Measurements from ENCODE around the gene RGMB.

RGMB gene

GRCh38 chr5:98785244-98785643 lies 11.8 kb downstream of the RGMB start:
- no peak for DNase-seq (ENCODE audit: low read depth in 3 of 3)

DNA sequence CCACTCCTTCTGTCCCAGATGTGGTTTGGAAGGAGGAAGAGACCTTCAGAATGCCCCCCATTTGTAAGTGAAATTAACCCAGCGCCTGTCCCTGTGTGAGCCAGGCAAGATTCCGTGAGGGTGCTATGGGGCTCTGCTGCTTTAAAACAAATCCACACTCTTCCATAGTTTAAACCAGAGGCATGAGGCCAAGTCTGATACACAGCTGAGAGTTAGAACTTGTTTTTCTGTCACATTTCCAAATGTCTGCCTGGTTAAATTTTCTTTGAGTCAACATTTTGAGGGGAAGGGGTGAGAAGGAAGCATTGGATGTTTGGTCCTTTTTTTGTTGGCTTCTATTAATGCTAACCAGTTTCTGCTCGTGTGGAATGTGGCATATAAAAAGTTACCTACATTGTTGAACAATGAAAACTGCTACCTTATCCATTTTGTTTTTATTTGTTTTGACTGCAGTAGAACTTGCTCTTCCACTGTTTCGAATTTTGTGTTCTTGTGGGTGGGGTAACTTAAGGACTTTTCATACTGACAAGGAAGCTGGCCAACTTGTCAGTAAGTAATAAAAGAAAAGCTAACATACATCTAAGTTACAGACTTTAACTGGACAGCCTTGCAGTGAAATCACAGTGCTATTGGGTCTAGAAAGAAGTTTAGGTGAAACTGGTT lies 12.9 kb downstream of the RGMB start:
- no peak for DNase-seq (ENCODE audit: low read depth in 3 of 3)

GRCh38 chr5:98787131-98787719 lies 13.8 kb downstream of the RGMB start:
- no peak for DNase-seq (ENCODE audit: low read depth in 3 of 3)

DNA sequence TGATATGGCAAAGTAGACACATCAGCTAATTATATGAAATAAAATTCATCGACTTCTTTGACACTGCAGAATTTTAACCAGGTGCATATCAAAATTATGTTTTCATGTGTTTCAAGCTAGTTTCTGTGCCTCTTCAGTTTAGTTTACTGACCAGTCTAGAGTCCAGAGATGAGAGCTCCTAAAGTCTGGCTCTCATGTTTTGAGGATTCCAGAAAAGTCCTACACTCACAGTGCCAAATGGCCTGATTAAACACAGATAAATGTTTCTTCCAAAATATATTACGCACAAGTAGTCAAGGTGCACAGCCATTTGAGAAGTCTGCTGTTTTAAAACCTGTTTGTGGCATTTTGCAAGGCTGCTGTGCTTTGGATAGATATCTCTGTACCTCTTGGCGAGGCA lies 15.6 kb downstream of the RGMB start:
- no peak for DNase-seq (ENCODE audit: low read depth in 3 of 3)

GRCh38 chr5:98791001-98791519 lies 17.6 kb downstream of the RGMB start:
- no peak for DNase-seq (ENCODE audit: low read depth in 3 of 3)

DNA sequence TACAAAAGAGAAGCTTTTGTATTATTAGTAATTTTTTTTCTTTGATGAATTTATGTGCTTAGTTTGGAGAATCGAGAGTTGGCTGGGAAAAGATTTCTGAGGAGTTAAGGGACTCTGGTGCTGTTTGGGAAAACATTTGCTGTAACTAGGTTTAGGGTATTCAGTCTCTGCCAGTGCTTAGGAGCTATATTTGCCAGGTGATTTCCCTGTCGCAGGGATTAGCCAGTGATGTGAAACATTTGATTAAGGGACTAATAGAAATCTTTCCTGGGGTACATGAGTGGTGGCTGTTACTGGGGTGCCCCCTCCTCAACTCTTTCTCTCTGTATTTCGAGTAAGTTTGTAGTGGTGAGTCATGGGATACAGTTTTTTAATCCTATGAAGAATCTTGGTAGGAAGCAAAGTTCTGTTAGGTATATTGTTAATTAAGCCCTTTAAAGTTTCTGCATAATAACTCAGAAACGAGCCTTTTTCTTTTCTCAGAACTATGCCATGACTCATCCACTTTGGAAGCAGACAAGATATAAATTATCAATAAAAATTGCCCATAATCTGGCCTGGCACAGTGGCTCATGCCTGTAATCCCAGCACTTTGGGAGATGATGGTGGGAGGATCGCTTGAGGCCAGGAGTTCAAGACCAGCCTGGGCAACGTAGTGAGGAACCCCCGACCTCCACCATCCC lies 18.6 kb downstream of the RGMB start:
- DNase-seq (ENCODE audit: low read depth in 3 of 3): no peak

DNA sequence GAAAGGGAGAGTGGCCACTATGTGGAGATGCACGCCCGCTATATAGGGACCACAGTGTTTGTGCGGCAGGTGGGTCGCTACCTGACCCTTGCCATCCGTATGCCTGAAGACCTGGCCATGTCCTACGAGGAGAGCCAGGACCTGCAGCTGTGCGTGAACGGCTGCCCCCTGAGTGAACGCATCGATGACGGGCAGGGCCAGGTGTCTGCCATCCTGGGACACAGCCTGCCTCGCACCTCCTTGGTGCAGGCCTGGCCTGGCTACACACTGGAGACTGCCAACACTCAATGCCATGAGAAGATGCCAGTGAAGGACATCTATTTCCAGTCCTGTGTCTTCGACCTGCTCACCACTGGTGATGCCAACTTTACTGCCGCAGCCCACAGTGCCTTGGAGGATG lies 19.8 kb downstream of the RGMB start:
- no peak for DNase-seq (ENCODE audit: low read depth in 3 of 3)

GRCh38 chr5:98794001-98794400 lies 20.5 kb downstream of the RGMB start:
- DNase-seq (ENCODE audit: low read depth in 3 of 3): no peak

GRCh38 chr5:98794414-98795080 lies 21.1 kb downstream of the RGMB start:
- no peak for DNase-seq (ENCODE audit: low read depth in 3 of 3)

- DNase-seq (ENCODE audit: low read depth in 3 of 3): no peak
These were observed 21.8 kb downstream of the RGMB start for GRCh38 chr5:98795243-98795642.

DNA sequence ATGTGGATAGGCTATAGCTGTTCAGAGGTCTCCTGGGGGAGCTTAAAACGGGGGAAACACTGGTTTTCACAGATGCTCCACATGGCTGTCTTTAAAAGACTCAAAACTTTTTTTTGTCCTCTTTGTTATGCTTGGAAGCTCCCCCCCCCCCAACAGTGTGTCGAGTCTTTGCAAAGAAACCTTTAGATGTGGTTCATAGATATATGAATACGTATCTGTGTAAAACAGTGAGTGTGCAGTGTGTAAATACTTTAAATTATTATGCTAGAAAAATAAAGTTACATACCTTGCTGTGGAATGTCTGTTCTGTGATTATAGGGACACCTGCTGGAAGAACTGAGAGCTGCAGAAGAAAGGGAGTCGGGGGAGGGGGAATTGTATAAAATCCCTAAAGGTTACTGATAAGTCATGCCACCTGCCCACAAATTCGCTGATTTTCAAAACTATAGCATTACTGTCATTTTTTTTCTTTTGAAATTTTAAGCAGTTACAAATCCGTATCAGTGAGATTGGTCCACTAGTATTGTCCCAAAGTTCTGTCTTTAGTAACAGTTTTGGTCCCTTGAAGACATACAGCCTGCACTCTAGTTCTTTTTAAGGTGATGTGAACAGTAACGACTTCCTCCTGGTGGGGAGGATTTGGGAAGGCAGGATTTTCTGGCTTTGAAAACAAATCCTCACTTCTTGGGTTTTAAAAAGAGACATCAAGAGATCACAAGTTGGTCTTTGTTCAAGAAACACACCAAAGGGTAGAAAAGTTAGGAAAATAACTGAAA lies 22.9 kb downstream of the RGMB start:
- DNase-seq (ENCODE audit: low read depth in 3 of 3): peak in 2 of 3 experiments; percentile 34 to 35

DNA sequence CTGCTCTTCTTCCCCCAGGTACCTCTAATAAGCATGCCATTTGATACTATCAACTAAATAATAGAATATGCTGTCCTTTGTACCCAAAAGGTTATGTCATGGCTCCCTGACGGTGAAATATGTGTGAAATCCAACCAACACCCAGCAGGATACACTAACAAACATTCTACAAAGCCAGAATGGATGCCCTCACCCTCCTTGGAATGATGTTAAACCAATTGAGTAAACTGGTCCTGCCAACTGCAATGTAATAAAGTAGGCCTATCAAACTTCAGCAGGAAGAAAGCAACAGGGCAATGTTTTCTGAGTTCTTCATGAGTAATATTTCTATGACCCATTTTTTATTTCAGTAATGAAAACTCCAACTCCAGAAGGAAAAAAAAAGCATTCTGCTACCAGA lies 24.9 kb downstream of the RGMB start:
- no peak for DNase-seq (ENCODE audit: low read depth in 3 of 3)

GRCh38 chr5:98798847-98799246 lies 25.4 kb downstream of the RGMB start:
- DNase-seq (ENCODE audit: low read depth in 3 of 3): no peak

GRCh38 chr5:98804066-98804465 lies 30.6 kb downstream of the RGMB start:
- no peak for DNase-seq (ENCODE audit: low read depth in 3 of 3)

GRCh38 chr5:98805070-98805469 lies 31.6 kb downstream of the RGMB start:
- DNase-seq (ENCODE audit: low read depth in 3 of 3): no peak

DNA sequence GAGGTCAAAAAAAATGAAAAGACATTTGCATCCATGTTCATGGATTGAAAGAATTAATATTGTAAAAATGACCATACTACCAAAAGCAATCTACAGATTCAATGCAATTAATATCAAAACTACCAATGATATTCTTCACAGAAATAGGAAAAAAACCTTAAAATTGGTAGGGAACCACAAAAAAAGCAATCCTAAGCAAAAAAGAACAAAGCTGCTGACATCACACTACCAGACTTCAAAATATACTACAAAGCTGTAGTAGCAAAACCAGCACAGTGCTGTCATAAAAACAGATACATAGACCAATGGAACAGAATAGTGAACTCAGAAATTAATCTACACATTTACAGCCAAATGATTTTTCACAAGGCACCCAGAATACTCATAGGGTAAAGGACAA lies 34.3 kb downstream of the RGMB start:
- no peak for DNase-seq (ENCODE audit: low read depth in 3 of 3)

- no peak for DNase-seq (ENCODE audit: low read depth in 3 of 3)
These were observed 36.7 kb downstream of the RGMB start for GRCh38 chr5:98810206-98810605.

GRCh38 chr5:98813755-98814154 lies 40.3 kb downstream of the RGMB start:
- DNase-seq (ENCODE audit: low read depth in 3 of 3): no peak

DNA sequence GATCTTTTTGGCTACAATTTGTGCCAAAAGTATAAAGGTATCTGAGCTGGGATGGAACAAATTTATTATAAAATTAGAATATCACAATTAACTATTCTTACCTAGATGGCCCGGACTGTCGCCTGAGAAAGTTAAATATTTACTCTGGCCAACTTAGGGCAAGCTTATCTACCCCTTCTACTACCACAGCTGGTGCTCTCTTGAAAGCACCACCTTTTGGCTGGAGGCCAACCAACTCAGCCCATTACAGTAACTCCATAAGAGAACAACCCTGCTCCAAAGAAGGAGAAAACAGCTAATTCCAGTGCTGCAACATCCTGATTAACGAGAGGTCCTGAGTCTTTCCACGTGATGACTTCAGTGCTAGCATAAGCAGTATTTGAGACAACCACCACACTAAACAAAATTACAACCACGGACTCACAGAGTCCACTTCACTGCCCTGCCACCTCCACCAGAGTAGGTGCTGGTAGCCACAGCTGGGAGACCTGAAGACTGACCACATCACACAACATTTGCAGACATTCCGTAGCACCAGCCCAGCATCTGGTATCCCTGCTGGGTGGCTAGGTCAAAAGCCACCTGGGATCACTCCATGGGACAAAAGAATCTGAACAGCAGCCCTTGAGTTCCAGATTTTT lies 43.2 kb downstream of the RGMB start:
- no peak for DNase-seq (ENCODE audit: low read depth in 3 of 3)

GRCh38 chr5:98825582-98826375 lies 52.3 kb downstream of the RGMB start:
- no peak for DNase-seq (ENCODE audit: low read depth in 3 of 3)

All from stimulated activated CD4-positive, alpha-beta T cell treated with anti-CD3 and anti-CD28 coated beads, TNF-alpha, amount 100 ng/mL, for 4 hours (primary cell).